Tibial nerve (tissue), 4 donors: ENCODE results near the gene LONP1. TPM values are rescaled to one million over a fixed set of nuclear protein-coding genes. Genes with fewer than 3 reads are reported as not detected.
A peak's percentile ranks its signal among the peaks of the same experiment; 100 is the strongest.

ENCODE experiments used
- DNase-seq, 2 donors: peaks; one replicate each; pipeline ENCODE4 v3.0.0-alpha.2; 2019; ENCODE audit warnings: low spot score in 2 of 2
- H3K27ac ChIP-seq, 4 donors: fragments of 200-600 bp; sonication (generic) in 3 of 4; one replicate each; pipeline ENCODE4 v1.5.1; 2017 to 2019; ENCODE audit warnings: mild to moderate bottlenecking in 1 of 4
- H3K27me3 ChIP-seq, 2 donors: fragments of 200-600 bp; sonication (generic) in 1 of 2; one replicate each; pipeline versions ENCODE4 v1.5.1 to v1.6.0; 2017 to 2019
- H3K36me3 ChIP-seq, 3 donors: fragments of 200-600 bp; sonication (generic); one replicate each; pipeline ENCODE4 v1.5.1; 2018 to 2019
- H3K4me1 ChIP-seq, 4 donors: fragments of 200-600 bp; sonication (generic) in 3 of 4; one replicate each; pipeline ENCODE4 v1.5.1; 2017 to 2019
- H3K4me3 ChIP-seq, 4 donors: fragments of 200-600 bp; sonication (generic) in 3 of 4; one replicate each; pipeline ENCODE4 v1.5.1; 2017 to 2019; ENCODE audit warnings: mild to moderate bottlenecking in 1 of 4, moderate library complexity in 1 of 4
- H3K9me3 ChIP-seq, 4 donors: fragments of 200-600 bp; sonication (generic) in 3 of 4; one replicate each; pipeline ENCODE4 v1.5.1; 2017 to 2019
- EP300 ChIP-seq, 2 donors: sonication (generic); formaldehyde crosslinking; IDR thresholded peaks; one replicate each; pipeline ENCODE4 v1.6.1; 2017; ENCODE audit warnings: antibody characterized with exemption in 2 of 2, mild to moderate bottlenecking in 1 of 2
- POLR2A ChIP-seq, 2 donors: fragments of 450-650 bp; IDR thresholded peaks; one replicate each; pipeline ENCODE4 v1.6.1; 2017; ENCODE audit warnings: antibody characterized with exemption in 2 of 2, mild to moderate bottlenecking in 2 of 2, moderate library complexity in 2 of 2
- WGBS, 2 donors: methylation state at CpG; one replicate each; pipeline ENCODE4 v1.1.5; 2018; 5-methylcytosine and 5-hydroxymethylcytosine counted together
- total RNA-seq, 4 donors: library from RNA; depleted of rRNA; stranded (reverse); fragments of >200 nt; gene quantifications; one replicate each; pipeline ENCODE4 v1.1.0, GENCODE V29; 2016
- TF ChIP-seq, protein P1 (sequence below), 5 experiments: fragments of 200-600 bp in 3 of 5; fragments of 450-650 bp in 2 of 5; sonication (generic) in 3 of 5; IDR thresholded peaks; one replicate each; pipeline ENCODE4 v1.5.1; 2016 to 2019; ENCODE audit warnings: antibody characterized with exemption in 5 of 5, mild to moderate bottlenecking in 3 of 5, moderate library complexity in 2 of 5

Gene LONP1
- total RNA-seq, 4 donors from 2014 or later, result 107 to 116 (median 110) TPM

DNA sequence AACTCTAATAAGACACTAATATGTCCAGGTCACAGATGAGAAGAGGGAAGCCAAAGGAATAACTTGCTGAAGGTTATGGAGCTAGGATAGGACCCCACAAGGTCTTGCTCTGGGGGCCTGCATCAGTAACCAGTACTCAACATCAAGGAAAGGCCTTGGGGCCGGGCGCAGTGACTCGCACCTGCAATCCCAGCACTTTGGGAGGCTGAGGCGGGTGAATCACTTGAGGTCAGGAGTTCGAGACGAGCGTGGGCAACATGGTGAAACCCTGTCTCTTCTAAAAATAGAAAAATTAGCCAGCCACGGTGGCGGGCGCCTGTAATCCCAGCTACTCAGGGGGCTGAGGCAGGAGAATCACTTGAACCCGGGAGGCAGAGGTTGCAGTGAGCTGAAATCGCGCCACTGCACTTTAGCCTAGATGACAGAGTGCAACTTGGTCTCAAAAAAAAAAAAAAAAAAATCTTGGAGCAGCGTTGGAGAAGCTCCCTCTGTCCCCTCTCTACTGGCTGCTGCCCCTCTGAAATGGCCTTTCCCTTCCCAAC lies 1.8 kb downstream of the LONP1 start:
- DNase-seq, result no peak
- Histone ChIP-seq H3K27ac (peak overlapping the region in 1 of 4 donors; percentile 95), H3K27me3 (no peaks in the 10 kb centered on the region), H3K36me3 (peaks cover 0 to 17% (median 0%) of the 10 kb centered on the region in 3 donors), H3K9me3 (no peaks in the 10 kb centered on the region), H3K4me3 (peak overlapping the region in 1 of 4 donors; percentile 95), H3K4me1 (peaks cover 0 to 38% (median 18%) of the 10 kb centered on the region in 4 donors)
- TF ChIP-seq POLR2A (IDR thresholded peaks at IDR 0.05), result no peak
- TF ChIP-seq, protein P1, sequence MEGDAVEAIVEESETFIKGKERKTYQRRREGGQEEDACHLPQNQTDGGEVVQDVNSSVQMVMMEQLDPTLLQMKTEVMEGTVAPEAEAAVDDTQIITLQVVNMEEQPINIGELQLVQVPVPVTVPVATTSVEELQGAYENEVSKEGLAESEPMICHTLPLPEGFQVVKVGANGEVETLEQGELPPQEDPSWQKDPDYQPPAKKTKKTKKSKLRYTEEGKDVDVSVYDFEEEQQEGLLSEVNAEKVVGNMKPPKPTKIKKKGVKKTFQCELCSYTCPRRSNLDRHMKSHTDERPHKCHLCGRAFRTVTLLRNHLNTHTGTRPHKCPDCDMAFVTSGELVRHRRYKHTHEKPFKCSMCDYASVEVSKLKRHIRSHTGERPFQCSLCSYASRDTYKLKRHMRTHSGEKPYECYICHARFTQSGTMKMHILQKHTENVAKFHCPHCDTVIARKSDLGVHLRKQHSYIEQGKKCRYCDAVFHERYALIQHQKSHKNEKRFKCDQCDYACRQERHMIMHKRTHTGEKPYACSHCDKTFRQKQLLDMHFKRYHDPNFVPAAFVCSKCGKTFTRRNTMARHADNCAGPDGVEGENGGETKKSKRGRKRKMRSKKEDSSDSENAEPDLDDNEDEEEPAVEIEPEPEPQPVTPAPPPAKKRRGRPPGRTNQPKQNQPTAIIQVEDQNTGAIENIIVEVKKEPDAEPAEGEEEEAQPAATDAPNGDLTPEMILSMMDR (IDR thresholded peaks at IDR 0.05), result no peak
- TF ChIP-seq EP300 (IDR thresholded peaks at IDR 0.05), result no peak
- 73 to 74% methylated on average over 14 of the region's 14 CpGs for WGBS, 2 donors

DNA sequence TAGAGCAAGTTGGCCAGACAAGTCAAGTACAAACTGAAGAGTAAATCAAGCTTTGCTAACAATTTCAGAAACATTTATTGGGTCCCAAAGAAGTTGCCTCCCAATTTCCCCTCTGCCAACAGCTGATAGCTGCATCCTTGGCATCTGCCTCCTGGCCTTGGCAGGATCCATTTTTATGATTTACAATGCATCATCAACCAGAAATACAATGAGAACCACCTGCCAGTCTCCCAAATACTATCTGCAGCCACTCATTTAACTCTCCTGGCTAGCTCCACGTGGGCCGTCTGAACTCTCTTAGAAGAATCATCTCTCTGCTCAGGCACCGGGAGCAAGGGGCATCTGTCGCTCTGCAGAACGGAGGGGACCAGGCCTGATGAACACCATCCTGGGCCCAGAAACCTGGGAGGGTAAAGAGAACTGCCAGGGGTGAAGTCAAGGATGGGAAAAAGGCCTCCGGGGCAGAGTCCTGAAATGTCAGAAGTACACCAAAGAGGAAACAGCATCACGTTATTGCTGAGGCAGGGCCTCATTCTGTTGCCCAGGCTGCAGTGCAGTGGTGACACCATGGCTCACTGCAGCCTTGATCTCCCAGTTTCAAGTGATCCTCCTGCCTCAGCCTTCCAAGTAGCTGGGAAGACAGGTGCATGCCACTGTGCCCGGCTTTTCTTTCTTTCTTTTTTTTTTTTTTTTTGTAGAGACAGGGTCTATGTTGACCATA lies 2.6 kb downstream of the LONP1 start:
- H3K27ac ChIP-seq, result no peak overlapping the region

DNA sequence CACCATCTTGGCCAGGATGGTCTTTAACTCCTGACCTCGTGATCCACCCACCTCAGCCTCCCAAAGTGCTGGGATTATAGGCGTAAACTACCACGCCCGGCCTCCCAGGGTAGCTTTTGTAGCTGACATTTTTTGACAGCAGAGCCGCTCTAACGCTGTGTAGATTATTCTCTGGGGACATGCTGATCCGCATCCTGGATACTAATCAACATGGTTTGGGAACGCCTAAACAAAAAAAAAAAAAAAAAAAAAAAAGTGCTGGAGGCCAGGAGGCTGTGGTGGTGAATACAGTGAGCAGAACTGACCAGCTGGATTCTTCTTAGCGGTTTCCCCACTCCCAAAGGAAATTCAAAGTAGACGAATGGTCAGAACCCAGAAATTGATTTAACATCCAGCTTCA lies 5.1 kb downstream of the LONP1 start:
- Histone ChIP-seq H3K4me3 (no peak overlapping the region), H3K9me3 (no peaks in the 10 kb centered on the region), H3K27ac (no peak overlapping the region), H3K27me3 (no peaks in the 10 kb centered on the region), H3K4me1 (peaks cover 0 to 38% (median 18%) of the 10 kb centered on the region in 4 donors), H3K36me3 (peaks cover 2 to 50% (median 19%) of the 10 kb centered on the region in 3 donors)
- no peak for DNase-seq
- WGBS, 2 donors, result 76 to 78% methylated on average over 10 of the region's 10 CpGs
- TF ChIP-seq, protein P1 (IDR thresholded peaks at IDR 0.05), result no peak
- TF ChIP-seq POLR2A (IDR thresholded peaks at IDR 0.05) (no peak), EP300 (IDR thresholded peaks at IDR 0.05) (no peak)

More for the DNA sequence above, 2.6 kb downstream of the LONP1 start:
- Histone ChIP-seq H3K27me3 (no peaks in the 10 kb centered on the region), H3K9me3 (no peaks in the 10 kb centered on the region), H3K4me3 (no peak overlapping the region), H3K36me3 (peaks cover 0 to 24% (median 0%) of the 10 kb centered on the region in 3 donors), H3K4me1 (peaks cover 0 to 38% (median 18%) of the 10 kb centered on the region in 4 donors)
- no peak for DNase-seq
- TF ChIP-seq EP300 (IDR thresholded peaks at IDR 0.05) (no peak), POLR2A (IDR thresholded peaks at IDR 0.05) (no peak)
- TF ChIP-seq, protein P1 (IDR thresholded peaks at IDR 0.05), result no peak
- 84 to 85% methylated on average over 8 of the region's 8 CpGs for WGBS, 2 donors

DNA sequence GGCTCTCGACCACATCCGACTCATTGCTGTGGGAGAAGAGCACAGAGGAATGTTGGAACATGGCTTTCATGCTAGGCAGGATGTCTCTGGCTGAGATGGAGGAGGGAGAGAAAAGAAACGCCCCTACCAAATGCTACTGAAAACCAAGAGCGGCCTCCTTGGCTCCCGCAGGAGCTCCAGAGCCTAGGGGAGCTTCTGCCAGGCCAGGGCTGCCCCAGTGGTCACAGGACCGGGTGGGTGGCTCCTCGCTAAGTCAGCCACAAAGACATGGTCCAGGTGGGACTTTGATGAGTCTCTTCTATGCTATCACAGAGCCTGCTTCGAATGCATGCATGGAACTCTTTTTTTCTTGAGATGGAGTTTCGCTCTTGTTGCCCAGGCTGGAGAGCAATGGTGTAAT lies 6.7 kb downstream of the LONP1 start:
- Histone ChIP-seq H3K36me3 (peaks cover 2 to 66% (median 19%) of the 10 kb centered on the region in 3 donors), H3K4me3 (no peak overlapping the region), H3K9me3 (no peaks in the 10 kb centered on the region), H3K4me1 (peaks cover 0 to 25% (median 5%) of the 10 kb centered on the region in 4 donors), H3K27me3 (no peaks in the 10 kb centered on the region), H3K27ac (no peak overlapping the region)
- DNase-seq, result no peak
- TF ChIP-seq POLR2A (IDR thresholded peaks at IDR 0.05), result no peak
- TF ChIP-seq, protein P1 (IDR thresholded peaks at IDR 0.05), result no peak
- no peak for TF ChIP-seq EP300 (IDR thresholded peaks at IDR 0.05)
- 90 to 92% methylated on average over 7 to 9 of the region's 9 CpGs for WGBS, 2 donors

DNA sequence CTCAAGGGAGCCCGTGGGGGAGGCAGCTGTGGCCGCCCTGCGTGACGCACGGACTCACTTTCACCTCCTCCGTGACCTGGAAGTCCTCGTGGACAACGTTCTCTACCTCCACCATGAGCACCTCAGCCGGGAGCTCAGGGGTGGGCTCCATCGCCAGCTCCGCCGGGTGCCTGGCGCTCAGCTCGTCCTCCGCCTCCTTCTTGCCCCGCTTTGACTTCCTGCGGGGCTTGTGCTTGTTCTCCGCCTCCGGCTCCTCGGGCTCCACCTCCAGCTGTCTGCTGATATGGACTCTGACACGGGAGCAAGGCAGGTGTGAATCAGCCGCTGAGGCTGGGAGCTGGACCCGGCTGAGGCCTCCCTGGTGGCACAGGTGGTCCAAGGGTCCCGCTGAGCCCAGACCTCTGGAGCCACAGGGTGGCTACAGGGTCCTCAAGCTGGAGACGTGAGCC lies 8.2 kb downstream of the LONP1 start:
- Histone ChIP-seq H3K27ac (no peak overlapping the region), H3K36me3 (peaks cover 2 to 76% (median 24%) of the 10 kb centered on the region in 3 donors), H3K27me3 (no peaks in the 10 kb centered on the region), H3K4me3 (no peak overlapping the region), H3K9me3 (no peaks in the 10 kb centered on the region), H3K4me1 (peaks cover 0 to 11% (median 0%) of the 10 kb centered on the region in 4 donors)
- no peak for DNase-seq
- 89 to 91% methylated on average over 24 to 25 of the region's 25 CpGs for WGBS, 2 donors
- TF ChIP-seq POLR2A (IDR thresholded peaks at IDR 0.05) (no peak), EP300 (IDR thresholded peaks at IDR 0.05) (no peak)
- TF ChIP-seq, protein P1 (IDR thresholded peaks at IDR 0.05), result no peak
